AG04450 (cell line): ENCODE data around the gene EXOC1. TPM values are rescaled to one million over a fixed set of nuclear protein-coding genes. Genes with fewer than 3 reads are reported as not detected.

Source experiments
- CTCF ChIA-PET: fragments of 300-600, 350-600 bp; formaldehyde crosslinking; extraction: SDS; loops from one replicate; lab custom pipeline; 2022; ENCODE audit warnings: antibody characterized with exemption, inconsistent platforms; lab: Charles Lee
- POLR2A ChIA-PET: fragments of 350-600 bp; formaldehyde crosslinking; extraction: SDS; loops from one replicate; lab custom pipeline; 2021; ENCODE audit warnings: antibody characterized with exemption, inconsistent platforms; lab: Yijun Ruan, JAX
- DNase-seq: peaks from one replicate; pipeline ENCODE4 v3.0.0-alpha.2; 2011; ENCODE audit warnings: low read depth, low spot score
- H3K27ac ChIP-seq: one replicate; pipeline ENCODE4 v1.5.1; 2012; ENCODE audit warnings: low read depth, low read length, control low read depth
- H3K27me3 ChIP-seq: one replicate; pipeline ENCODE4 v1.6.0; 2012; ENCODE audit warnings: low read length; ENCODE audit not compliant: control insufficient read depth, insufficient read depth
- H3K4me3 ChIP-seq: 2 replicates; pipeline ENCODE4 v1.5.1; 2011; ENCODE audit warnings: mild to moderate bottlenecking, low read depth, low read length, control low read depth
- H3K9me3 ChIP-seq: 2 replicates; pipeline ENCODE4 v1.5.1; 2012; ENCODE audit warnings: low read length; ENCODE audit not compliant: control insufficient read depth, insufficient read depth
- CTCF ChIP-seq: IDR thresholded peaks from 2 replicates; pipeline ENCODE4 v1.5.1; 2011; ENCODE audit warnings: low read depth, low read length, control low read depth, inconsistent platforms
- polyA plus RNA-seq: library from polyadenylated mRNA; depleted of rRNA; stranded (reverse); fragments of >200 nt; gene quantifications from 2 replicates; pipeline ENCODE4 v1.2.3, GENCODE V29; 2011

EXOC1 gene
- polyA plus RNA-seq, 1 experiment = 35.2 TPM

- Histone ChIP-seq H3K27me3 (no peaks in the 10 kb centered on the region), H3K9me3 (no peaks in the 10 kb centered on the region), H3K27ac (no peak overlapping the region), H3K4me3 (no peak overlapping the region)
- no peak for DNase-seq
- TF ChIP-seq CTCF = no peak
- ChIA-PET POLR2A (interaction anchor here (0.6 kb wide), 1 partner anchor 48 kb away, joined by 3 read pairs; no protein-coding TSS in a partner anchor), CTCF (interaction anchor here (0.6 to 1.5 kb wide), 4 partner anchors 35 to 1974 kb away, joined by 3 to 9 read pairs (median 4); partner anchors contain the start of gene CEP135)
Measured at GRCh38 chr4:55902677-55903076, 49.2 kb downstream of the EXOC1 start.

GRCh38 chr4:55903577-55903976, 50.1 kb downstream of the EXOC1 start:
- H3K4me3 ChIP-seq = no peak overlapping the region
- H3K27ac ChIP-seq = no peak overlapping the region
- no peaks in the 10 kb centered on the region for H3K27me3 ChIP-seq
- no peak for TF ChIP-seq CTCF
- ChIA-PET CTCF (interaction anchor here (0.6 to 1.5 kb wide), 4 partner anchors 36 to 718 kb away, joined by 3 to 9 read pairs (median 4); partner anchors contain the start of gene CEP135), POLR2A (interaction anchor here (0.6 kb wide), 2 partner anchors 21 to 47 kb away, joined by 3 to 5 read pairs; no protein-coding TSS in a partner anchor)
- no peaks in the 10 kb centered on the region for H3K9me3 ChIP-seq
- DNase-seq = no peak

- Histone ChIP-seq H3K9me3 (no peaks in the 10 kb centered on the region), H3K27ac (no peak overlapping the region), H3K27me3 (no peaks in the 10 kb centered on the region), H3K4me3 (no peak overlapping the region)
- no peak for DNase-seq
- no peak for TF ChIP-seq CTCF
- CTCF ChIA-PET = interaction anchor here (1.4 kb wide), 1 partner anchor 44 kb away, joined by 5 read pairs; the partner anchor contains the start of gene CEP135
- POLR2A ChIA-PET = interaction anchor here (0.7 kb wide), 1 partner anchor 143 kb away, joined by 3 read pairs; no protein-coding TSS in a partner anchor
Measured at GRCh38 chr4:55904576-55904975, 51.1 kb downstream of the EXOC1 start.

- ChIA-PET CTCF (interaction anchor here (1.0 to 1.2 kb wide), 2 partner anchors 39 to 42 kb away, joined by 3 read pairs; partner anchors contain the start of gene CEP135), POLR2A (interaction anchor here (0.6 kb wide), 1 partner anchor 23 kb away, joined by 3 read pairs; no protein-coding TSS in a partner anchor)
- Histone ChIP-seq H3K27me3 (no peaks in the 10 kb centered on the region), H3K27ac (no peak overlapping the region), H3K9me3 (no peaks in the 10 kb centered on the region), H3K4me3 (no peak overlapping the region)
- no peak for DNase-seq
- no peak for TF ChIP-seq CTCF
Measured at GRCh38 chr4:55906323-55906722, 52.9 kb downstream of the EXOC1 start.

- no peak overlapping the region for H3K27ac ChIP-seq
- POLR2A ChIA-PET = interaction anchor here (0.6 kb wide), 1 partner anchor 22 kb away, joined by 3 read pairs; no protein-coding TSS in a partner anchor
- no peak for TF ChIP-seq CTCF
- CTCF ChIA-PET = interaction anchor here (1.0 kb wide), 1 partner anchor 42 kb away, joined by 3 read pairs; the partner anchor contains the start of gene CEP135
- no peak for DNase-seq
- no peaks in the 10 kb centered on the region for H3K27me3 ChIP-seq
- H3K4me3 ChIP-seq = no peak overlapping the region
- H3K9me3 ChIP-seq = no peaks in the 10 kb centered on the region
Measured at GRCh38 chr4:55906989-55907388, 53.5 kb downstream of the EXOC1 start.
